K562 (cell line): ENCODE data around the gene PLAAT5. TPM values are rescaled to one million over a fixed set of nuclear protein-coding genes. Genes with fewer than 3 reads are reported as not detected.
A peak's percentile ranks its signal among the peaks of the same experiment; 100 is the strongest.

ENCODE experiments used
- CSDE1 ChIP-seq, 2 experiments: fragments of 450-650 bp; IDR thresholded peaks; 2 replicates each; pipeline ENCODE4 v1.6.1; 2016; ENCODE audit warnings: mild to moderate bottlenecking in 1 of 2
- HDAC1 ChIP-seq, 2 experiments: fragments of 450-650 bp; IDR thresholded peaks; 2 replicates each; pipeline ENCODE4 v1.6.1; 2016 to 2017; ENCODE audit warnings: inconsistent platforms in 1 of 2, mild to moderate bottlenecking in 1 of 2, moderate library complexity in 1 of 2
- HES1 ChIP-seq: fragments of 450-650 bp; IDR thresholded peaks from 2 replicates; pipeline ENCODE4 v1.6.1; 2016; ENCODE audit warnings: low read depth, mild to moderate bottlenecking, moderate library complexity
- HEY1 ChIP-seq: fragments of 250-450 bp; sonication (Bioruptor Pico); IDR thresholded peaks from 2 replicates; pipeline ENCODE4 v1.5.0; 2020; ENCODE audit warnings: mild to moderate bottlenecking, moderate library complexity, borderline replicate concordance
- ID3 ChIP-seq, 2 experiments: fragments of 250-450 bp in 1 of 2; fragments of 450-650 bp in 1 of 2; sonication (Bioruptor Pico) in 1 of 2; IDR thresholded peaks; 2 replicates each; pipeline versions ENCODE4 v1.6.1 to v1.8.0; 2016 to 2021; ENCODE audit warnings: mild to moderate bottlenecking in 2 of 2, moderate library complexity in 2 of 2, missing compliant biosample characterization in 1 of 2, missing genetic modification characterization in 1 of 2
- MAFG ChIP-seq: fragments of 450-650 bp; conservative IDR thresholded peaks from 2 replicates; pipeline ENCODE4 v1.6.1; 2016; ENCODE audit warnings: missing genetic modification characterization, missing compliant biosample characterization
- MLLT1 ChIP-seq, 2 experiments: fragments of 450-650 bp; IDR thresholded peaks; 2 replicates each; pipeline ENCODE4 v1.6.1; 2016
- MLX ChIP-seq, 2 experiments: fragments of 450-650 bp in 1 of 2; sonication (generic) in 1 of 2; formaldehyde crosslinking; conservative IDR thresholded peaks; 2 replicates each; pipeline versions ENCODE4 v1.4.0 to v1.8.1; 2020 to 2022; ENCODE audit warnings: mild to moderate bottlenecking in 1 of 2, missing genetic modification reagents in 1 of 2
- NBN ChIP-seq: fragments of 450-650 bp; IDR thresholded peaks from 2 replicates; pipeline ENCODE4 v1.6.1; 2016; ENCODE audit warnings: low read depth, mild to moderate bottlenecking
- NFE2 ChIP-seq: IDR thresholded peaks from 2 replicates; pipeline ENCODE4 v1.6.1; 2014; ENCODE audit warnings: antibody characterized with exemption, low read depth
- NFE2L1 ChIP-seq: fragments of 450-650 bp; IDR thresholded peaks from 2 replicates; pipeline ENCODE4 v1.6.1; 2016; ENCODE audit warnings: missing genetic modification characterization, low read depth, mild to moderate bottlenecking, missing compliant biosample characterization, moderate library complexity, borderline replicate concordance
- POLR2AphosphoS5 ChIP-seq: IDR thresholded peaks from 2 replicates; pipeline ENCODE4 v1.6.1; 2011; ENCODE audit warnings: mild to moderate bottlenecking, low read depth, low read length, moderate library complexity; ENCODE audit not compliant: control insufficient read depth, insufficient read depth
- RAD21 ChIP-seq, 2 experiments: fragments of 250-450 bp in 1 of 2; fragments of 450-650 bp in 1 of 2; sonication (Bioruptor Pico) in 1 of 2; formaldehyde crosslinking in 1 of 2; IDR thresholded peaks in 1 of 2; conservative IDR thresholded peaks in 1 of 2; 2 replicates each; pipeline versions ENCODE4 v1.4.0 to v1.8.0; 2020 to 2022; ENCODE audit warnings: mild to moderate bottlenecking in 2 of 2, moderate library complexity in 1 of 2
- SMARCC2 ChIP-seq: fragments of 450-650 bp; IDR thresholded peaks from 2 replicates; pipeline ENCODE4 v1.6.1; 2017; ENCODE audit warnings: antibody characterized with exemption, moderate library complexity, mild to moderate bottlenecking, low read depth
- TBL1XR1 ChIP-seq, 2 experiments: IDR thresholded peaks; 2 replicates each; pipeline ENCODE4 v1.6.1; 2012; ENCODE audit warnings: improper control_type of control experiment in 2 of 2, low read length in 2 of 2, mild to moderate bottlenecking in 1 of 2
- TRIM24 ChIP-seq, 2 experiments: fragments of 450-650 bp; IDR thresholded peaks; 2 replicates each; pipeline ENCODE4 v1.6.1; 2016
- ZFP30 ChIP-seq: fragments of 250-450 bp; sonication (Bioruptor Pico); IDR thresholded peaks from 2 replicates; pipeline ENCODE4 v1.8.0; 2022; ENCODE audit warnings: moderate library complexity, mild to moderate bottlenecking, inconsistent platforms, borderline replicate concordance
- polyA plus RNA-seq, 8 experiments: library from polyadenylated mRNA; depleted of rRNA in 4 of 8; stranded (reverse) in 5 of 8; unstranded in 3 of 8; fragments of >200 nt; fragmentation: Nextera tagmentation in 2 of 8; fragmentation: Illumina TruSeq in 1 of 8; extraction: Ambion mirVana in 2 of 8; extraction: Trizol in 1 of 8; gene quantifications; 2 replicates each; pipeline versions ENCODE4 v1.2.1 to v1.2.3, GENCODE V29; 2011 to 2014; ENCODE audit warnings: inconsistent platforms in 1 of 8, missing spikeins in 1 of 8
- total RNA-seq, 7 experiments: library from RNA; depleted of rRNA in 6 of 7; stranded (reverse); fragments of >200 nt in 6 of 7; fragmentation: Illumina TruSeq in 2 of 7; extraction: Trizol in 2 of 7; gene quantifications; 2 replicates each; pipeline versions ENCODE4 v1.2.1 to v1.2.3, GENCODE V29; 2011 to 2021; ENCODE audit warnings: low replicate concordance in 1 of 7

Gene PLAAT5
- total and polyA plus RNA-seq, 9 of the 15 experiments (the other 6 are each of a cell fraction or from before 2014, with no cell fraction given): not detected

- no peak for TF ChIP-seq MLX (CRISPR knock-in tag; conservative IDR thresholded peaks at IDR 0.05)
- TF ChIP-seq POLR2AphosphoS5: peak; percentile 40; the same call in 1 of the 2 replicates
- peak in 1 of 2 experiments; percentile 26; a peak in 1 of 4 replicates for TF ChIP-seq HDAC1 (IDR thresholded peaks at IDR 0.05)
- 0 out of 2 replicates have a peak, but pooled peaks have one; percentile 37 for TF ChIP-seq SMARCC2
- TF ChIP-seq NBN: 0 out of 2 replicates have a peak, but pooled peaks have one; percentile 49
- peak in 1 of 2 experiments; percentile 85; a peak in 2 of 4 replicates for TF ChIP-seq MLLT1 (IDR thresholded peaks at IDR 0.05)
- peak in 1 of 2 experiments; percentile 17; a peak in 1 of 4 replicates for TF ChIP-seq RAD21 (CRISPR knock-in tag; conservative IDR thresholded peaks at IDR 0.05 in 1 of 2, IDR thresholded peaks at IDR 0.05 in 1 of 2)
- TF ChIP-seq NFE2L1 (tag): no peak
- peak in 1 of 2 experiments; percentile 68; a peak in 1 of 4 replicates for TF ChIP-seq TRIM24 (IDR thresholded peaks at IDR 0.05)
- TF ChIP-seq CSDE1 (IDR thresholded peaks at IDR 0.05): no peak
- TF ChIP-seq ID3 (CRISPR knock-in tag; IDR thresholded peaks at IDR 0.05): no peak
- peak; percentile 97 for TF ChIP-seq ID3 (tag; IDR thresholded peaks at IDR 0.05)
- TF ChIP-seq MAFG (tag): peak; percentile 47; the same call in 1 of the 2 replicates
- 0 out of 2 replicates have a peak, but pooled peaks have one; percentile 42 for TF ChIP-seq HEY1 (CRISPR knock-in tag)
- TF ChIP-seq NFE2: peak; percentile 72
- TF ChIP-seq HES1: 0 out of 2 replicates have a peak, but pooled peaks have one; percentile 11
- peak in 1 of 2 experiments; percentile 65; a peak in 2 of 4 replicates for TF ChIP-seq TBL1XR1 (IDR thresholded peaks at IDR 0.05; ENCODE audit: low read length in 2 of 2)
- TF ChIP-seq ZFP30 (CRISPR knock-in tag): no peak
- TF ChIP-seq, all 486 proteins: peak for 51
Measured at GRCh38 chr11:63518548-63518947, 27.6 kb upstream of the PLAAT5 start (continued).
